Prostate gland (tissue), 2 donors: ENCODE data around the gene PPP2R5B.

ENCODE experiments used
- CTCF ChIP-seq, 4 experiments: fragments of 200-600 bp in 2 of 4; fragments of 450-650 bp in 2 of 4; sonication (generic) in 2 of 4; IDR thresholded peaks; 1 replicate in 3 of 4; 2 replicates in 1 of 4; pipeline ENCODE4 v1.5.1; 2016 to 2019; ENCODE audit warnings: antibody characterized with exemption in 4 of 4, mild to moderate bottlenecking in 2 of 4, moderate library complexity in 2 of 4
- POLR2AphosphoS5 ChIP-seq: sonication (generic); formaldehyde crosslinking; IDR thresholded peaks from one replicate; pipeline ENCODE4 v1.6.1; 2017; ENCODE audit warnings: antibody characterized with exemption

DNA sequence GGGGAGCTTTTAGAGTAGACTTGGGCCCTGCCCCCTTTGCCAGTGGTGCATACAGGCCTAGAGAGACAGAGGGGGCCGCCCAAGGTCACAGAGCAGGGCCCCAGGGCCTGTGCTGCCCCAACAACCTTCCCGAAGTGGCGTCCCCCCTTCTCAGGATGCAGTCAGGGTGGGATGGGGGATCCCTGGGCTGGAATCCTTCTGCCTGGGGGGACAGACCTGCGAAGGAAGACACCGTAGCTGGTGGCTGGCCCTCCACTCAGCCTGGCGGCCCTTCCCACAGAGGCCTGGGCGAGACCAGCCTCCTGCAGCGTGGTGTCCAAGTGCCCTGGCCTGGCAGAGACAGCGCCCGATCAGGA is 31.7 kb upstream of the PPP2R5B start:
- TF ChIP-seq CTCF (IDR thresholded peaks at IDR 0.05) (no peak), POLR2AphosphoS5 (no peak)
